Thyroid gland (tissue), 4 donors: ENCODE measurements around the gene ACTR2. TPM values are rescaled to one million over a fixed set of nuclear protein-coding genes. Genes with fewer than 3 reads are reported as not detected.

ENCODE experiments used
- DNase-seq, 2 donors: peaks; one replicate each; pipeline ENCODE4 v3.0.0-alpha.2; 2019
- H3K27ac ChIP-seq, 3 donors: fragments of 200-600 bp; sonication (generic); 1 replicate in 2 of 3; 2 replicates in 1 of 3; pipeline ENCODE4 v1.5.1; 2016 to 2019; ENCODE audit warnings: mild to moderate bottlenecking in 1 of 3, moderate library complexity in 1 of 3
- H3K27me3 ChIP-seq: fragments of 200-600 bp; sonication (generic); one replicate; pipeline ENCODE4 v1.5.1; 2019
- H3K36me3 ChIP-seq, 2 donors: fragments of 200-600 bp; sonication (generic); one replicate each; pipeline ENCODE4 v1.5.1; 2016 to 2019
- H3K4me1 ChIP-seq, 2 donors: fragments of 200-600 bp; sonication (generic); one replicate each; pipeline ENCODE4 v1.5.1; 2017 to 2019
- H3K4me3 ChIP-seq, 3 donors: fragments of 200-600 bp; sonication (generic); replicated peaks in 1 of 3; 1 replicate in 2 of 3; 2 replicates in 1 of 3; pipeline ENCODE4 v1.5.1; 2016; ENCODE audit warnings: mild to moderate bottlenecking in 1 of 3
- H3K9me3 ChIP-seq: fragments of 200-600 bp; sonication (generic); one replicate; pipeline ENCODE4 v1.5.1; 2017
- POLR2A ChIP-seq, 2 donors: fragments of 450-650 bp; IDR thresholded peaks; one replicate each; pipeline ENCODE4 v1.6.1; 2017; ENCODE audit warnings: antibody characterized with exemption in 2 of 2, mild to moderate bottlenecking in 2 of 2, moderate library complexity in 1 of 2
- WGBS, 2 donors: methylation state at CpG; one replicate each; pipeline ENCODE4 v1.1.5; 2017; 5-methylcytosine and 5-hydroxymethylcytosine counted together
- intact Hi-C: fragments of 100-400 bp; cut with DNase I; formaldehyde crosslinking; loops from one replicate; pipeline ENCODE4 v1.15.1; 2023
- total RNA-seq, 4 donors: library from RNA; depleted of rRNA; stranded (reverse); fragments of >200 nt; gene quantifications; one replicate each; pipeline ENCODE4 v1.2.3, GENCODE V29; 2016
- TF ChIP-seq, protein P1 (sequence below), 6 experiments: fragments of 200-600 bp in 3 of 6; fragments of 450-650 bp in 3 of 6; sonication (generic) in 3 of 6; IDR thresholded peaks; one replicate each; pipeline ENCODE4 v1.5.1; 2016 to 2019; ENCODE audit warnings: antibody characterized with exemption in 6 of 6, mild to moderate bottlenecking in 2 of 6, inconsistent platforms in 1 of 6, moderate library complexity in 1 of 6

The ACTR2 gene
- total RNA-seq, 4 donors from 2014 or later, result 65.2 to 88.6 (median 74.7) TPM

DNA sequence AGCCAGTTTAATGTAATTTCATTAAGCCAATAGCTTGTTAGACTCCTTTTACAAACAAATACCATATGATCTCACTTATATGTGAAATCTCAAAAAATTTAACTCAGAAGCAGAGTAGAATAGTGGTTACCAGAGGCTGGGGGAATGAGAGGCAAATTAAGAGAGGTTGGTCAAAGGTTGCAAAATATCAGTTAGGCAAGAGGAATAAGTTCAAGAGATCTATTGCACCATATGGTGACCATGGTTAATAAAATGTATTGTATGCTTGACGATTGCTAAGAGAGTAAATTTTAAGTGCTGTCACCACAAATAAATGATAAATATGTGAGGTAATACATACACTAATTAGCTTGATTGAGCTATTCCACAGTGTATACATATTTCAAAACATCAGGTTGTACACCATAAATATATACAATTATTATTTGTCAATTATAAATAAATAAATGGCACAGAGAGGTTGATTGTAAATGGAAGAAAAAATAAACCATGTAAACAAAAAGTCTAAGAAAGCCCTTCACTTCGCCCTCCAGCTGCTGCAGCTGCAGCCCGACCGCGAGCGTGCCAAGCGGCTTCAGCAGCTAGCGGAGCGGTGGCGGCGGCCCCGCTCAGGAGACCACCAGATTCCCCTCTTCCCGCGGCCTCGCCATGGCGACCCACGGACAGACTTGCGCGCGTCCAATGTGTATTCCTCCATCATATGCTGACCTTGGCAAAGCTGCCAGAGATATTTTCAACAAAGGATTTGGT, 23.0 kb upstream of the ACTR2 start:
- no peaks in the 10 kb centered on the region for H3K4me1 ChIP-seq
- WGBS, 2 donors, result 81 to 88% methylated on average over 20 of the region's 20 CpGs
- no peaks in the 10 kb centered on the region for H3K36me3 ChIP-seq
- TF ChIP-seq, protein P1, sequence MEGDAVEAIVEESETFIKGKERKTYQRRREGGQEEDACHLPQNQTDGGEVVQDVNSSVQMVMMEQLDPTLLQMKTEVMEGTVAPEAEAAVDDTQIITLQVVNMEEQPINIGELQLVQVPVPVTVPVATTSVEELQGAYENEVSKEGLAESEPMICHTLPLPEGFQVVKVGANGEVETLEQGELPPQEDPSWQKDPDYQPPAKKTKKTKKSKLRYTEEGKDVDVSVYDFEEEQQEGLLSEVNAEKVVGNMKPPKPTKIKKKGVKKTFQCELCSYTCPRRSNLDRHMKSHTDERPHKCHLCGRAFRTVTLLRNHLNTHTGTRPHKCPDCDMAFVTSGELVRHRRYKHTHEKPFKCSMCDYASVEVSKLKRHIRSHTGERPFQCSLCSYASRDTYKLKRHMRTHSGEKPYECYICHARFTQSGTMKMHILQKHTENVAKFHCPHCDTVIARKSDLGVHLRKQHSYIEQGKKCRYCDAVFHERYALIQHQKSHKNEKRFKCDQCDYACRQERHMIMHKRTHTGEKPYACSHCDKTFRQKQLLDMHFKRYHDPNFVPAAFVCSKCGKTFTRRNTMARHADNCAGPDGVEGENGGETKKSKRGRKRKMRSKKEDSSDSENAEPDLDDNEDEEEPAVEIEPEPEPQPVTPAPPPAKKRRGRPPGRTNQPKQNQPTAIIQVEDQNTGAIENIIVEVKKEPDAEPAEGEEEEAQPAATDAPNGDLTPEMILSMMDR (IDR thresholded peaks at IDR 0.05), result no peak
- no peak for TF ChIP-seq POLR2A (IDR thresholded peaks at IDR 0.05)
- H3K27me3 ChIP-seq, result no peaks in the 10 kb centered on the region
- no peak overlapping the region for H3K4me3 ChIP-seq
- DNase-seq, result no peak
- intact Hi-C loops, result no loop called here
- H3K9me3 ChIP-seq, result no peaks in the 10 kb centered on the region
- H3K27ac ChIP-seq, result no peak overlapping the region

DNA sequence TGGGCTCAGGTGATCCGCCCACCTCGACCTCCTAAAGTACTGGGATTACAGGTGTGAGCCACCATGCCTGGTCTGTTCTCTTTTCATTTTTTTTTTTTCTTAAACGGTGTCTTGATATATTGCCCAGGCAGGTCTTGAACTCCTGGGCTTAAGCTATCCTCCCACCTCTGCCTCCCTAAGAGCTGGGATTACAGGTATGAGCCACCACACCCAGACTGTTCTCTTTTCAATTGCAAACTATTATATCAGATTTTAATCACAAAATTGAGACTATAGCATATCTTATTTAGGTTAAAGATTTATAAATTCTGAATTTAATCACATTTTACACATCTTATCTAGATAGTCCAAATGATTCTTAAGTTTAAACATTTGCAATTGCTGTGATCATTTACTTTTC, 15.5 kb upstream of the ACTR2 start:
- H3K9me3 ChIP-seq, result no peaks in the 10 kb centered on the region
- no peak for DNase-seq
- WGBS, 2 donors, result 92% methylated on average over 3 of the region's 3 CpGs
- H3K36me3 ChIP-seq, result no peaks in the 10 kb centered on the region
- TF ChIP-seq, protein P1 (IDR thresholded peaks at IDR 0.05), result no peak
- no peak for TF ChIP-seq POLR2A (IDR thresholded peaks at IDR 0.05)
- no peak overlapping the region for H3K4me3 ChIP-seq
- no peaks in the 10 kb centered on the region for H3K27me3 ChIP-seq
- H3K4me1 ChIP-seq, result no peaks in the 10 kb centered on the region
- no peak overlapping the region for H3K27ac ChIP-seq
- intact Hi-C loops, result no loop called here

DNA sequence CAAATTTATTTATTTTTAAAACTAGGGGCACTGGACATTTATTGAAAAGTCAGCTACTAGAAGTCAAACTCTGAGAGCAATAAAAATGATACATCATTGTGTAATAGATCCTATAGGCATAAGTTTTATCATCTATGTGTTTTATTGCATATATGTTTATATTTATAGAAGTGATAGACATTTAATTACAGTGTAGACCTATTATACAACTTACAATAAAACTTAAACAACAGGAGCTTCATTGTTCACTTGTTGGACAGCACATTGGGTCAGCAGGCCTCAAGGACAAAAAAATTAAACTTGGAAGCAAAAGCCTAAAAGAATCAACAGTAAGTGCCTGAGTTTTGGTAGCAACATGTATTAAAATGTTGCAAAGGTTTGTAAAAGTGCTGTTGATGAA, 15.0 kb upstream of the ACTR2 start:
- Histone ChIP-seq H3K9me3 (no peaks in the 10 kb centered on the region), H3K4me3 (no peak overlapping the region), H3K36me3 (no peaks in the 10 kb centered on the region), H3K27me3 (no peaks in the 10 kb centered on the region), H3K4me1 (no peaks in the 10 kb centered on the region), H3K27ac (no peak overlapping the region)
- no peak for DNase-seq
- intact Hi-C loops, result no loop called here
- TF ChIP-seq POLR2A (IDR thresholded peaks at IDR 0.05), result no peak
- TF ChIP-seq, protein P1 (IDR thresholded peaks at IDR 0.05), result no peak

DNA sequence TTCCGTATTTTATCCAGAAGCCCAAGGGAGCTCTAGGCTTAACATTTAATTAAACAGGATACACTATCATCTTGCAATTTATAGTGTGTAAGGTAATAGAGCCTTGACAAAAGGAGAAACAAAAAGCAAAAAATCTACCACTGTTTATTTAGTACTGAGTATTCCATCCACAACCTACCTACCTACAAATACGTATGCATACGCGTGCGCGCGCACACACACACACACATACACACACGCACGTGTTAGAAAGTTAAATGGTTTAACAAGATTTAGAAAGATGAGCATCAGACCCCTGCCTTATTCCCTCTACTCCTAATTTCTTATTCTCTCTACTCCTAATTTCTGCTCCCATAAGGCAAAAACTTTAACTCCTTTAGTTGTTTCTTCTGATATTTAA, 14.6 kb upstream of the ACTR2 start:
- Histone ChIP-seq H3K27ac (no peak overlapping the region), H3K9me3 (no peaks in the 10 kb centered on the region), H3K27me3 (no peaks in the 10 kb centered on the region), H3K4me1 (no peaks in the 10 kb centered on the region), H3K4me3 (no peak overlapping the region), H3K36me3 (no peaks in the 10 kb centered on the region)
- 95 to 97% methylated on average over 9 of the region's 9 CpGs for WGBS, 2 donors
- intact Hi-C loops, result no loop called here
- no peak for DNase-seq
- TF ChIP-seq POLR2A (IDR thresholded peaks at IDR 0.05), result no peak
- TF ChIP-seq, protein P1 (IDR thresholded peaks at IDR 0.05), result no peak

DNA sequence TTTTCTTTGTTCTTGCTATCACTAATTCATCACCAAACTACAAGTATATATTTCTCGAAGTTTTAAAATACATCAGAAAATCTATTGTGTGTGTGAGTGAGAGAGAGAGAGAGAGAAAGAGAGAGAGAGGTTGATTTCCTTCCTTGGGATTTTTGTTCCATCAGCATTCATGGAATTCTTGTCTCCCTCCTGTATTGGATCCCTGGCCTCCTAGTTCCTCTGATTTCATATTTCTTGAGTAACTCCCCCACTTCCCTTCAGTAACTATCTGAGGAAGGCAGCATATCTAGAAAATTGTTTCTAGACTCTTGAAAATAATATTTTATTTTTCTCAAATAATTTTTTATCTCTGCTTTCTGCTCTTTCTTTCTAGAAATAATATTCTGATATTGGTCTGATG, 13.3 kb upstream of the ACTR2 start:
- H3K9me3 ChIP-seq, result no peaks in the 10 kb centered on the region
- H3K27me3 ChIP-seq, result no peaks in the 10 kb centered on the region
- WGBS, 2 donors, result 93 to 100% methylated on average over 1 of the region's 1 CpG
- no peak overlapping the region for H3K4me3 ChIP-seq
- TF ChIP-seq POLR2A (IDR thresholded peaks at IDR 0.05), result no peak
- TF ChIP-seq, protein P1 (IDR thresholded peaks at IDR 0.05), result no peak
- DNase-seq, result no peak
- intact Hi-C loops, result no loop called here
- H3K36me3 ChIP-seq, result no peaks in the 10 kb centered on the region
- no peaks in the 10 kb centered on the region for H3K4me1 ChIP-seq
- no peak overlapping the region for H3K27ac ChIP-seq
